Lower lobe of right lung (tissue), 2 donors: ENCODE results near the gene OCEL1. TPM values are rescaled to one million over a fixed set of nuclear protein-coding genes. Genes with fewer than 3 reads are reported as not detected.

ENCODE experiments used
- ATAC-seq, 2 donors: fragments of 200-7000 bp; cut with Tn5 transposase; one replicate each; pipeline ENCODE4 v1.9.1; 2020 to 2022; ENCODE audit warnings: mild to moderate bottlenecking in 2 of 2, moderate library complexity in 2 of 2
- DNase-seq: peaks from one replicate; pipeline ENCODE4 v3.0.0-alpha.2; 2020
- H3K27ac ChIP-seq: fragments of 200-600 bp; one replicate; pipeline ENCODE4 v1.8.0; 2022
- H3K27me3 ChIP-seq: fragments of 200-600 bp; one replicate; pipeline ENCODE4 v1.8.0; 2022; ENCODE audit warnings: low read depth
- H3K36me3 ChIP-seq: fragments of 200-600 bp; one replicate; pipeline ENCODE4 v1.8.0; 2022; ENCODE audit warnings: mild to moderate bottlenecking
- H3K4me1 ChIP-seq: fragments of 200-600 bp; one replicate; pipeline ENCODE4 v1.8.0; 2022
- H3K4me3 ChIP-seq: fragments of 200-600 bp; one replicate; pipeline ENCODE4 v1.8.0; 2022; ENCODE audit warnings: mild to moderate bottlenecking
- H3K9me3 ChIP-seq: fragments of 200-600 bp; one replicate; pipeline ENCODE4 v1.8.0; 2022
- CTCF ChIP-seq: fragments of 200-600 bp; IDR thresholded peaks from one replicate; pipeline ENCODE4 v1.8.0; 2022; ENCODE audit warnings: antibody characterized with exemption, mild to moderate bottlenecking
- intact Hi-C: fragments of 100-400 bp; cut with DNase I; formaldehyde crosslinking; loops from one replicate; pipeline ENCODE4 v1.11.0; 2022
- total RNA-seq: library from RNA; stranded (reverse); fragmentation: NEBNext Ultra II Directional; extraction: Animal tissue kit (Norgen Biotek cat#: 25700); gene quantifications from one replicate; pipeline ENCODE4 v1.2.1, GENCODE V29; 2021
- donor health status: DM: no; HTN: yes; CAD: no; lungs with severe emphysema.

Gene OCEL1
- total RNA-seq, 1 donor from 2014 or later: 37.2 TPM

GRCh38 chr19:17219286-17219685 lies 6.7 kb upstream of the OCEL1 start:
- Histone ChIP-seq H3K4me1 (peaks cover 13% of the 10 kb centered on the region), H3K4me3 (no peak overlapping the region), H3K27me3 (no peaks in the 10 kb centered on the region), H3K27ac (no peak overlapping the region), H3K9me3 (no peaks in the 10 kb centered on the region), H3K36me3 (peaks cover 32% of the 10 kb centered on the region)
- no peak for TF ChIP-seq CTCF
- intact Hi-C loops: no loop called here
- ATAC-seq (no peak), DNase-seq (no peak)

GRCh38 chr19:17220207-17220758 lies 5.7 kb upstream of the OCEL1 start:
- H3K36me3 ChIP-seq: peaks cover 32% of the 10 kb centered on the region
- no peak overlapping the region for H3K27ac ChIP-seq
- H3K4me3 ChIP-seq: no peak overlapping the region
- intact Hi-C loops: no loop called here
- ATAC-seq (no peak), DNase-seq (no peak)
- H3K4me1 ChIP-seq: peaks cover 8% of the 10 kb centered on the region
- TF ChIP-seq CTCF: no peak
- no peaks in the 10 kb centered on the region for H3K27me3 ChIP-seq
- H3K9me3 ChIP-seq: no peaks in the 10 kb centered on the region

GRCh38 chr19:17225053-17225452 lies 973 bp upstream of the OCEL1 start:
- DNase-seq (no peak), ATAC-seq (no peak)
- no peaks in the 10 kb centered on the region for H3K9me3 ChIP-seq
- no peak for TF ChIP-seq CTCF
- no peaks in the 10 kb centered on the region for H3K27me3 ChIP-seq
- peaks cover 16% of the 10 kb centered on the region for H3K36me3 ChIP-seq
- H3K4me1 ChIP-seq: peaks cover 22% of the 10 kb centered on the region
- H3K27ac ChIP-seq: no peak overlapping the region
- intact Hi-C loops: no loop called here
- H3K4me3 ChIP-seq: peak overlapping the region; percentile 66

GRCh38 chr19:17227798-17228367 lies 1.9 kb downstream of the OCEL1 start:
- ATAC-seq: no peak
- Histone ChIP-seq H3K4me3 (no peak overlapping the region), H3K27ac (peak overlapping the region; percentile 90), H3K36me3 (peaks cover 44% of the 10 kb centered on the region), H3K27me3 (no peaks in the 10 kb centered on the region), H3K4me1 (peaks cover 22% of the 10 kb centered on the region), H3K9me3 (no peaks in the 10 kb centered on the region)
- intact Hi-C loops: no loop called here
- DNase-seq: no peak
- TF ChIP-seq CTCF: no peak

GRCh38 chr19:17229890-17230289 lies 3.9 kb downstream of the OCEL1 start:
- no peak for TF ChIP-seq CTCF
- DNase-seq (no peak), ATAC-seq (no peak)
- intact Hi-C loops: no loop called here
- Histone ChIP-seq H3K4me1 (peaks cover 31% of the 10 kb centered on the region), H3K36me3 (peaks cover 62% of the 10 kb centered on the region), H3K9me3 (no peaks in the 10 kb centered on the region), H3K27me3 (no peaks in the 10 kb centered on the region), H3K27ac (no peak overlapping the region), H3K4me3 (no peak overlapping the region)
